DOHH2 (cell line): Measurements from ENCODE around the gene DNAJC15.
A peak's percentile ranks its signal among the peaks of the same experiment; 100 is the strongest.

Experiments
- H3F3A ChIP-seq: fragments of 200-600 bp; sonication (generic), shearing (Covaris generic); 2 replicates; pipeline ENCODE4 v1.6.0; 2016; ENCODE audit warnings: antibody characterized with exemption, mild to moderate bottlenecking; ENCODE audit not compliant: control insufficient read depth, insufficient read depth
- H3K27ac ChIP-seq: fragments of 200-600 bp; sonication (generic); 2 replicates; pipeline ENCODE4 v1.5.1; 2014; ENCODE audit warnings: low read depth, mild to moderate bottlenecking, low read length, moderate library complexity
- H3K27me3 ChIP-seq: fragments of 200-600 bp; sonication (generic); 2 replicates; pipeline ENCODE4 v1.6.1; 2014; ENCODE audit warnings: mild to moderate bottlenecking, low read length, mixed read lengths; ENCODE audit not compliant: control insufficient read depth
- H3K36me3 ChIP-seq: fragments of 200-600 bp; sonication (generic); 2 replicates; pipeline ENCODE4 v1.6.1; 2014; ENCODE audit warnings: mild to moderate bottlenecking, low read length, moderate library complexity, mixed read lengths; ENCODE audit not compliant: control insufficient read depth
- H3K4me1 ChIP-seq: fragments of 200-600 bp; sonication (generic); 2 replicates; pipeline ENCODE4 v1.6.1; 2014; ENCODE audit warnings: mild to moderate bottlenecking, low read length, mixed read lengths; ENCODE audit not compliant: control insufficient read depth
- H3K4me2 ChIP-seq: fragments of 200-600 bp; sonication (generic); 2 replicates; pipeline ENCODE4 v1.6.0; 2014; ENCODE audit warnings: mild to moderate bottlenecking, low read length, moderate library complexity
- H3K4me3 ChIP-seq: fragments of 200-600 bp; sonication (generic); 2 replicates; pipeline ENCODE4 v1.5.1; 2014; ENCODE audit warnings: mild to moderate bottlenecking, low read length, mixed read lengths
- H3K79me2 ChIP-seq: fragments of 200-600 bp; sonication (generic); 2 replicates; pipeline ENCODE4 v1.6.1; 2014; ENCODE audit warnings: mild to moderate bottlenecking, low read length, mixed read lengths; ENCODE audit not compliant: control insufficient read depth
- H3K9me2 ChIP-seq: fragments of 200-600 bp; sonication (generic); replicated peaks from 2 replicates; pipeline ENCODE4 v1.6.1; 2014; ENCODE audit warnings: mild to moderate bottlenecking, low read length, mixed read lengths; ENCODE audit not compliant: control insufficient read depth
- H3K9me3 ChIP-seq: fragments of 200-600 bp; sonication (generic); 2 replicates; pipeline ENCODE4 v1.6.1; 2014; ENCODE audit warnings: antibody characterized with exemption, low read length, mixed read lengths; ENCODE audit not compliant: control insufficient read depth, insufficient read depth
- H4K20me1 ChIP-seq: fragments of 200-600 bp; sonication (generic); 2 replicates; pipeline ENCODE4 v1.6.0; 2014; ENCODE audit warnings: low read depth, mild to moderate bottlenecking, antibody characterized with exemption, low read length, moderate library complexity; ENCODE audit not compliant: control insufficient read depth, insufficient read depth
- CTCF ChIP-seq: fragments of 200-600 bp; sonication (generic); IDR thresholded peaks from one replicate; pipeline ENCODE4 v1.5.1; 2014; ENCODE audit warnings: antibody characterized with exemption, mild to moderate bottlenecking, low read depth, low read length; ENCODE audit not compliant: poor library complexity, severe bottlenecking
- EZH2phosphoT487 ChIP-seq: fragments of 200-600 bp; sonication (generic); IDR thresholded peaks from 2 replicates; pipeline ENCODE4 v1.6.1; 2017; ENCODE audit warnings: borderline replicate concordance, mild to moderate bottlenecking, antibody characterized with exemption, low read length, moderate library complexity, mixed read lengths

Gene DNAJC15

GRCh38 chr13:43081866-43082265 lies 58.5 kb downstream of the DNAJC15 start:
- H3K4me1 ChIP-seq, result peaks cover 29% of the 10 kb centered on the region
- H3K4me2 ChIP-seq, result no peak overlapping the region
- H3K9me2 ChIP-seq, result no peaks in the 10 kb centered on the region
- H3K4me3 ChIP-seq, result no peak overlapping the region
- H4K20me1 ChIP-seq, result no peaks in the 10 kb centered on the region
- H3K9me3 ChIP-seq, result no peaks in the 10 kb centered on the region
- H3K27ac ChIP-seq, result no peak overlapping the region
- peaks cover 39% of the 10 kb centered on the region for H3K36me3 ChIP-seq
- peaks cover 12% of the 10 kb centered on the region for H3K79me2 ChIP-seq
- no peaks in the 10 kb centered on the region for H3K27me3 ChIP-seq
- no peak for TF ChIP-seq EZH2phosphoT487
- TF ChIP-seq CTCF, result no peak
- no peaks in the 10 kb centered on the region for H3F3A ChIP-seq

GRCh38 chr13:43083750-43084149 lies 60.4 kb downstream of the DNAJC15 start:
- Histone ChIP-seq H3K9me2 (no peaks in the 10 kb centered on the region), H3K9me3 (no peaks in the 10 kb centered on the region), H3F3A (no peaks in the 10 kb centered on the region), H3K79me2 (no peaks in the 10 kb centered on the region), H3K27me3 (no peaks in the 10 kb centered on the region), H3K4me1 (peaks cover 21% of the 10 kb centered on the region), H3K4me2 (peak overlapping the region; percentile 32), H3K4me3 (no peak overlapping the region), H3K27ac (no peak overlapping the region), H3K36me3 (peaks cover 35% of the 10 kb centered on the region), H4K20me1 (no peaks in the 10 kb centered on the region)
- TF ChIP-seq EZH2phosphoT487 (no peak), CTCF (no peak)

- TF ChIP-seq EZH2phosphoT487 (no peak), CTCF (peak; percentile 52)
- Histone ChIP-seq H3K79me2 (no peaks in the 10 kb centered on the region), H3F3A (no peaks in the 10 kb centered on the region), H3K4me1 (peaks cover 21% of the 10 kb centered on the region), H3K9me2 (no peaks in the 10 kb centered on the region), H3K36me3 (peaks cover 30% of the 10 kb centered on the region), H3K27me3 (no peaks in the 10 kb centered on the region), H3K4me3 (no peak overlapping the region), H3K27ac (no peak overlapping the region), H4K20me1 (no peaks in the 10 kb centered on the region), H3K4me2 (no peak overlapping the region), H3K9me3 (no peaks in the 10 kb centered on the region)
Observed at GRCh38 chr13:43085545-43085944, 62.2 kb downstream of the DNAJC15 start.

- Histone ChIP-seq H3K27me3 (no peaks in the 10 kb centered on the region), H3K4me1 (peaks cover 21% of the 10 kb centered on the region), H3K9me2 (no peaks in the 10 kb centered on the region), H3K79me2 (no peaks in the 10 kb centered on the region), H3K9me3 (no peaks in the 10 kb centered on the region), H3K4me3 (no peak overlapping the region), H3K36me3 (peaks cover 25% of the 10 kb centered on the region), H3K27ac (no peak overlapping the region), H4K20me1 (no peaks in the 10 kb centered on the region), H3K4me2 (no peak overlapping the region), H3F3A (no peaks in the 10 kb centered on the region)
- TF ChIP-seq CTCF (no peak), EZH2phosphoT487 (no peak)
Observed at GRCh38 chr13:43086181-43086580, 62.8 kb downstream of the DNAJC15 start.
